GM21526 (cell line): ENCODE measurements around the gene PTPRT.

Experiments
- ATAC-seq: cut with Tn5 transposase; IDR thresholded peaks from one replicate; pipeline ENCODE4 v1.9.1; 2021; ENCODE audit warnings: moderate library complexity; ENCODE audit not compliant: unreplicated experiment, low FRiP score

Gene PTPRT

GRCh38 chr20:42027746-42028268 is 1161.9 kb downstream of the PTPRT start:
- no peak for ATAC-seq

- ATAC-seq = no peak
These were observed 1163.1 kb downstream of the PTPRT start for GRCh38 chr20:42026599-42026998.

- ATAC-seq = no peak
These were observed 1165.1 kb downstream of the PTPRT start for GRCh38 chr20:42024653-42025052.
